Measurements from ENCODE around the gene PCBP1.

The PCBP1 gene

GRCh38 chr2:70080610-70081200 is 6.6 kb upstream of the PCBP1 start:
- Histone ChIP-seq H3K14ac (ENCODE audit: low read length in 2 of 2) (no peak overlapping the region), H3K23ac (ENCODE audit: low read length in 2 of 2) (no peak overlapping the region), H2BK5ac (ENCODE audit: low read depth, low read length, poor library complexity, severe bottlenecking) (no peak overlapping the region), H3K4me2 (ENCODE audit: low read length, poor library complexity, severe bottlenecking) (no peak overlapping the region), H3K4me3 (ENCODE audit: insufficient read depth in 1 of 2, low read depth in 1 of 2, low read length in 2 of 2) (no peak overlapping the region), H3K4me1 (ENCODE audit: control insufficient read depth, insufficient read depth, low read depth, low read length) (peaks cover 12% of the 10 kb centered on the region), H2AK5ac (ENCODE audit: low read length, severe bottlenecking) (no peak overlapping the region), H3K9ac (ENCODE audit: low read length) (no peak overlapping the region), H3K9me3 (ENCODE audit: control insufficient read depth, low read length) (no peaks in the 10 kb centered on the region), H2BK120ac (ENCODE audit: low read depth, low read length) (no peak overlapping the region), H3K27ac (ENCODE audit: low read length, poor library complexity, severe bottlenecking) (no peak overlapping the region), H3K36me3 (ENCODE audit: control insufficient read depth in 1 of 2, insufficient read depth in 2 of 2, low read depth in 1 of 2, low read length in 2 of 2) (peaks cover 23 to 79% of the 10 kb centered on the region in 2 experiments), H3K27me3 (ENCODE audit: control insufficient read depth in 1 of 2, insufficient read depth in 1 of 2, low read length in 2 of 2) (no peaks in the 10 kb centered on the region), H3K18ac (ENCODE audit: low read depth in 1 of 2, low read length in 2 of 2) (no peak overlapping the region), H3K4ac (ENCODE audit: low read depth in 1 of 2, low read length in 2 of 2) (no peak overlapping the region), H4K91ac (ENCODE audit: low read length) (no peak overlapping the region), H2AFZ (ENCODE audit: low read depth, low read length) (no peak overlapping the region), H2BK12ac (ENCODE audit: low read length in 2 of 2) (no peak overlapping the region), H4K8ac (ENCODE audit: low read length) (no peak overlapping the region), H2BK15ac (ENCODE audit: low read depth, poor library complexity, severe bottlenecking) (no peak overlapping the region), H3K79me1 (replicated peaks; ENCODE audit: low read length, poor library complexity, severe bottlenecking) (peaks cover 27% of the 10 kb centered on the region)
- WGBS = 94% methylated on average over 3 of the region's 3 CpGs
- no peak for DNase-seq

GRCh38 chr2:70081221-70081620 is 6.1 kb upstream of the PCBP1 start:
- H3K4ac ChIP-seq (ENCODE audit: low read depth in 1 of 2, low read length in 2 of 2) = no peak overlapping the region
- H4K91ac ChIP-seq (ENCODE audit: low read length) = no peak overlapping the region
- H3K18ac ChIP-seq (ENCODE audit: low read depth in 1 of 2, low read length in 2 of 2) = no peak overlapping the region
- peaks cover 24% of the 10 kb centered on the region for H3K79me1 ChIP-seq (replicated peaks; ENCODE audit: low read length, poor library complexity, severe bottlenecking)
- WGBS = 91% methylated on average over 3 of the region's 5 CpGs
- H3K4me3 ChIP-seq (ENCODE audit: insufficient read depth in 1 of 2, low read depth in 1 of 2, low read length in 2 of 2) = no peak overlapping the region
- H3K27me3 ChIP-seq (ENCODE audit: control insufficient read depth in 1 of 2, insufficient read depth in 1 of 2, low read length in 2 of 2) = no peaks in the 10 kb centered on the region
- no peak overlapping the region for H3K27ac ChIP-seq (ENCODE audit: low read length, poor library complexity, severe bottlenecking)
- H3K9me3 ChIP-seq (ENCODE audit: control insufficient read depth, low read length) = no peaks in the 10 kb centered on the region
- H2BK120ac ChIP-seq (ENCODE audit: low read depth, low read length) = no peak overlapping the region
- H2BK15ac ChIP-seq (ENCODE audit: low read depth, poor library complexity, severe bottlenecking) = no peak overlapping the region
- DNase-seq = no peak
- no peak overlapping the region for H2AFZ ChIP-seq (ENCODE audit: low read depth, low read length)
- H3K4me2 ChIP-seq (ENCODE audit: low read length, poor library complexity, severe bottlenecking) = no peak overlapping the region
- H2BK5ac ChIP-seq (ENCODE audit: low read depth, low read length, poor library complexity, severe bottlenecking) = no peak overlapping the region
- H3K36me3 ChIP-seq (ENCODE audit: control insufficient read depth in 1 of 2, insufficient read depth in 2 of 2, low read depth in 1 of 2, low read length in 2 of 2) = peaks cover 21 to 74% of the 10 kb centered on the region in 2 experiments
- H3K4me1 ChIP-seq (ENCODE audit: control insufficient read depth, insufficient read depth, low read depth, low read length) = peaks cover 15% of the 10 kb centered on the region
- H2BK12ac ChIP-seq (ENCODE audit: low read length in 2 of 2) = no peak overlapping the region
- H3K9ac ChIP-seq (ENCODE audit: low read length) = no peak overlapping the region
- no peak overlapping the region for H2AK5ac ChIP-seq (ENCODE audit: low read length, severe bottlenecking)
- no peak overlapping the region for H3K23ac ChIP-seq (ENCODE audit: low read length in 2 of 2)
- no peak overlapping the region for H3K14ac ChIP-seq (ENCODE audit: low read length in 2 of 2)
- H4K8ac ChIP-seq (ENCODE audit: low read length) = no peak overlapping the region

GRCh38 chr2:70083344-70084156 is 3.7 kb upstream of the PCBP1 start:
- peak overlapping the region; percentile 87 for H2AK5ac ChIP-seq (ENCODE audit: low read length, severe bottlenecking)
- DNase-seq = peak; percentile 43
- 91% methylated on average over 7 of the region's 8 CpGs for WGBS

DNA sequence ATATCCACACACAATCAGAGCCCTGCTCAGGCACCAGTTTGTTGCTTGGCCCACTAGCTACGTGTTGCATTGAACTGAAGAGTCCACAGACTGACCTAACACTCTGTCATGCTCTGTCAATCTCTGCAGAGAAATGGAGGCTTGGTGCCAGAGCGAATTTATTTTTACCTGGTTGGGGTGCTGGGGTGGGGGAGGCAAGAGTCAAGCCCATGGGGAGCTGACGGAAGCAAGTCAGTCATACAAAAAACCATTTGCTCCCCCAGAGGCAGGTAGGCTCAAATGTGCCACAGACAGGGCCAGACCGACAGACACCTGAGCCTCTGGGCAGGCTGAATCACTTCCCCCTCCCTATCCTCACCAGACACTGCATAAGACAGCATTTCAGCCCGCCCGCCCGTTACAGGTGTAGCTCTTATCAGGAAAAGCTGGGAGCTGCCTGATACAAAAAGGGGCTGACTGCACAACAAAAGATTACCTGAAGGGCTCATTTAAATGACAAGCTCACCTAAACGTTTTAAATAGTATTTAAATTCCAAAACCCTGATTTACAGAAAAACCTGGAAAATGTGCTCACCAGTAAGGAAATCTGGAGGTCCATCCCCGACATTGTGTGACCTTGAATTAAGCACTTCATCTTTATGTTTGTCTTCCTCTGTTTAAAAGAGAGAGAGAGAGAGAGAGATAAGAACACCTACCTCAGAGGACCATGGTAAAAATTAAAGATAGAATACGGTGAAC is 2.1 kb upstream of the PCBP1 start:
- peaks cover 14% of the 10 kb centered on the region for H3K79me1 ChIP-seq (replicated peaks; ENCODE audit: low read length, poor library complexity, severe bottlenecking)
- H3K14ac ChIP-seq (ENCODE audit: low read length in 2 of 2) = peak overlapping the region in 1 of 2 experiments; percentile 36
- H3K9ac ChIP-seq (ENCODE audit: low read length) = peak overlapping the region; percentile 100
- peak overlapping the region; percentile 55 for H2AFZ ChIP-seq (ENCODE audit: low read depth, low read length)
- H3K4ac ChIP-seq (ENCODE audit: low read depth in 1 of 2, low read length in 2 of 2) = peak overlapping the region; percentile 39 to 92
- peaks cover 23 to 59% of the 10 kb centered on the region in 2 experiments for H3K36me3 ChIP-seq (ENCODE audit: control insufficient read depth in 1 of 2, insufficient read depth in 2 of 2, low read depth in 1 of 2, low read length in 2 of 2)
- peak overlapping the region in 1 of 2 experiments; percentile 94 for H2BK12ac ChIP-seq (ENCODE audit: low read length in 2 of 2)
- no peak for DNase-seq
- H3K27me3 ChIP-seq (ENCODE audit: control insufficient read depth in 1 of 2, insufficient read depth in 1 of 2, low read length in 2 of 2) = no peaks in the 10 kb centered on the region
- peak overlapping the region; percentile 91 for H2AK5ac ChIP-seq (ENCODE audit: low read length, severe bottlenecking)
- no peak overlapping the region for H2BK15ac ChIP-seq (ENCODE audit: low read depth, poor library complexity, severe bottlenecking)
- no peak overlapping the region for H2BK5ac ChIP-seq (ENCODE audit: low read depth, low read length, poor library complexity, severe bottlenecking)
- H3K18ac ChIP-seq (ENCODE audit: low read depth in 1 of 2, low read length in 2 of 2) = peak overlapping the region; percentile 96 to 100
- no peaks in the 10 kb centered on the region for H3K9me3 ChIP-seq (ENCODE audit: control insufficient read depth, low read length)
- H4K91ac ChIP-seq (ENCODE audit: low read length) = peak overlapping the region; percentile 88
- WGBS = 69% methylated on average over 10 of the region's 10 CpGs
- H3K4me2 ChIP-seq (ENCODE audit: low read length, poor library complexity, severe bottlenecking) = peak overlapping the region; percentile 50
- peak overlapping the region; percentile 100 for H3K27ac ChIP-seq (ENCODE audit: low read length, poor library complexity, severe bottlenecking)
- peak overlapping the region in 1 of 2 experiments; percentile 70 for H3K23ac ChIP-seq (ENCODE audit: low read length in 2 of 2)
- peaks cover 18% of the 10 kb centered on the region for H3K4me1 ChIP-seq (ENCODE audit: control insufficient read depth, insufficient read depth, low read depth, low read length)
- no peak overlapping the region for H2BK120ac ChIP-seq (ENCODE audit: low read depth, low read length)
- peak overlapping the region in 1 of 2 experiments; percentile 85 for H3K4me3 ChIP-seq (ENCODE audit: insufficient read depth in 1 of 2, low read depth in 1 of 2, low read length in 2 of 2)
- H4K8ac ChIP-seq (ENCODE audit: low read length) = peak overlapping the region; percentile 90

More at GRCh38 chr2:70083344-70084156, 3.7 kb upstream of the PCBP1 start:
- Histone ChIP-seq H3K27me3 (ENCODE audit: control insufficient read depth in 1 of 2, insufficient read depth in 1 of 2, low read length in 2 of 2) (no peaks in the 10 kb centered on the region), H2BK5ac (ENCODE audit: low read depth, low read length, poor library complexity, severe bottlenecking) (no peak overlapping the region), H4K91ac (ENCODE audit: low read length) (no peak overlapping the region), H2BK15ac (ENCODE audit: low read depth, poor library complexity, severe bottlenecking) (no peak overlapping the region), H2AFZ (ENCODE audit: low read depth, low read length) (no peak overlapping the region), H3K9ac (ENCODE audit: low read length) (peak overlapping the region; percentile 100), H3K4me2 (ENCODE audit: low read length, poor library complexity, severe bottlenecking) (no peak overlapping the region), H4K8ac (ENCODE audit: low read length) (peak overlapping the region; percentile 43), H2BK120ac (ENCODE audit: low read depth, low read length) (no peak overlapping the region), H2BK12ac (ENCODE audit: low read length in 2 of 2) (peak overlapping the region in 1 of 2 experiments; percentile 72), H3K9me3 (ENCODE audit: control insufficient read depth, low read length) (no peaks in the 10 kb centered on the region), H3K4me1 (ENCODE audit: control insufficient read depth, insufficient read depth, low read depth, low read length) (peaks cover 18% of the 10 kb centered on the region), H3K27ac (ENCODE audit: low read length, poor library complexity, severe bottlenecking) (no peak overlapping the region), H3K4me3 (ENCODE audit: insufficient read depth in 1 of 2, low read depth in 1 of 2, low read length in 2 of 2) (no peak overlapping the region), H3K79me1 (replicated peaks; ENCODE audit: low read length, poor library complexity, severe bottlenecking) (peaks cover 19% of the 10 kb centered on the region), H3K4ac (ENCODE audit: low read depth in 1 of 2, low read length in 2 of 2) (no peak overlapping the region), H3K18ac (ENCODE audit: low read depth in 1 of 2, low read length in 2 of 2) (peak overlapping the region in 1 of 2 experiments; percentile 29), H3K23ac (ENCODE audit: low read length in 2 of 2) (no peak overlapping the region), H3K36me3 (ENCODE audit: control insufficient read depth in 1 of 2, insufficient read depth in 2 of 2, low read depth in 1 of 2, low read length in 2 of 2) (peaks cover 23 to 62% of the 10 kb centered on the region in 2 experiments), H3K14ac (ENCODE audit: low read length in 2 of 2) (no peak overlapping the region)

Data from mesenchymal stem cell (in vitro differentiated cells and primary cell).